HG02885 (cell line): ENCODE data around the gene PPP1R37.

Source experiments
- ATAC-seq: cut with Tn5 transposase; IDR thresholded peaks from one replicate; pipeline ENCODE4 v1.9.1; 2021; ENCODE audit warnings: mild to moderate bottlenecking; ENCODE audit not compliant: unreplicated experiment, poor library complexity

The PPP1R37 gene

DNA sequence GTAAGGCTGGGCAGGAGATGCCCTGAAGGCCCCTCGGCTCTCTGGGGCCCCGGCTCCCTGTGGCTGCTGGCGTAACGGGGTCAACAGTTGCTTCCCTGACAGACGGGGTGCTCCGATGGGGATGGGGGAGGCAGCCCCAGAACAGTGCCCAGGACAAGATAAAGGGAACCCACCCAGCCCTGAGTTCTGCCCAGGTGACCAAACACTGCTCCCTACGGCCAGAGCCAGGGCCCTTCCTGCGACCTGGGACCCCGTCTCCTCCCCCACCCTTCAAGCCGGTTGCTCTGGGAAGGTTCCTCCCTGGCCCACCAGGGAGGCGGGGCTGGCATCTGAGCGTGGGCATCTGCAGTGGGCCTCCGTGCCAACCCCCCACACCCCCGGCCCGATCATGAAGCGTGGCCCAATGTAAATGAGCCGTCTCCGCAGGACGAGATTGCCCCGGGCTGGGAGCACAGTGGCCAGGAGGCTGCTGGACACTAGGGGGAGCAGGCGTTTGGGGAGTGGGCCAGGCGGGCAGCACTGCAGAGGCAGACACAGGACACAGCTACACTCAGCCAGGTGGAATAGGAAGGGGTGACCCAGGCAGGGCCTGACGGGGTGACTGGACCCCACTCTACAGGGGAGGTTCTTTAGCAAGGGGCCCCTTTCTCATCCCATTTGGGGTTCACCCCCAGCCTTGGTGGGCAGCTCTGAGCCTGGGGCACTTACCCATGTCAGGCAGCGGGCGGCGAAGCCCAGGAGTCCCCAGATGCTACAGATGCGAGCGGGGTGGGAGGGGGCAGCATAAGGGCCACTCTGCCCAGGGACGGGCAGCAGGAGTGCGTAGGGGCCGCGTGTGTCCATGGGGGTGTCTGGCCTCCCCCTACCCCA lies 69.0 kb downstream of the PPP1R37 start:
- no peak for ATAC-seq

DNA sequence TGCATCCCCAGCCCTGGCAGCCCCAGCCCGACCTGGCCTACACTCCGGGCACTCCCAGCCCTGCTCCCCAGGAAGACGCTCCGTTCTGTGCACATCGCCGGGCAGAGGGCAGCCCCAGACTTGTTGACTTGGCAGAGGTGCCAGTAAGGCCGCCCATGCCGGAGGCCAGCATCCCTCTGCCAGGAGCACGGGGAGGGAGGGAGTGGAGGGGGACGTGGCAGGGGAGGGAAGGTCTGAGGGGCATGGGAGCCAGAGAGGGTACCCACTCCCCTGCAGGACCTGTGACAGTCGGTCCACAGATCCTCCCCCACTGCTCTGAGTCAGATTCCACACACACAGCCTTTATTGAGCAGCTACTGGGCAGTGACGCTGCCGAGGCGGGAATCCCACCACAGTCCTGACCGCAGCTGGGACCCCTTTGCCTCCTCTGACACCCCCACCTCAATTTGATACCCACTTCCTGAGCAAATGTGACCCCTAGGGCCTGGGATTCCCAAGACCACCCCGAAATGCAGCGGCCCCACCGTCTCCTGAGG lies 69.7 kb downstream of the PPP1R37 start:
- ATAC-seq: no peak

DNA sequence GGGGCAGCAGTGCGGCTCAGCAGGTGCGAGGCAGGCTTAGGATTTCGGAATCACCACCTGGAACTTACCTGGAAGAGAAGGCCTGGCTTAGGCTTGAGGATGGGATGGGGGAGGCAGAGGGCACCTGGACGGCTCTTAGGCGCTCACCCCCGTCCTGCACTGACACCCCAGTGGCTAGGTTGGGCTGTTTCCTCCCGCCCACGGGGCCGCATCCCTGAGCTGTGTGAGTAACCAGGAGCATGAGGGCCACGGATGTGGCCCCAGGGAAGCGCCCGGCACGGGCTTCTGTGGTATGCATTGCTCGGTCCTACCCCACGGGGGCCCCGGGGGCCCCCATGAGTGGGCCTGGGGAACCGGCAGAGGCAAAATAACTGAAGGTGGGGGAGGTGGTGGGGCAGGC lies 70.2 kb downstream of the PPP1R37 start:
- no peak for ATAC-seq

DNA sequence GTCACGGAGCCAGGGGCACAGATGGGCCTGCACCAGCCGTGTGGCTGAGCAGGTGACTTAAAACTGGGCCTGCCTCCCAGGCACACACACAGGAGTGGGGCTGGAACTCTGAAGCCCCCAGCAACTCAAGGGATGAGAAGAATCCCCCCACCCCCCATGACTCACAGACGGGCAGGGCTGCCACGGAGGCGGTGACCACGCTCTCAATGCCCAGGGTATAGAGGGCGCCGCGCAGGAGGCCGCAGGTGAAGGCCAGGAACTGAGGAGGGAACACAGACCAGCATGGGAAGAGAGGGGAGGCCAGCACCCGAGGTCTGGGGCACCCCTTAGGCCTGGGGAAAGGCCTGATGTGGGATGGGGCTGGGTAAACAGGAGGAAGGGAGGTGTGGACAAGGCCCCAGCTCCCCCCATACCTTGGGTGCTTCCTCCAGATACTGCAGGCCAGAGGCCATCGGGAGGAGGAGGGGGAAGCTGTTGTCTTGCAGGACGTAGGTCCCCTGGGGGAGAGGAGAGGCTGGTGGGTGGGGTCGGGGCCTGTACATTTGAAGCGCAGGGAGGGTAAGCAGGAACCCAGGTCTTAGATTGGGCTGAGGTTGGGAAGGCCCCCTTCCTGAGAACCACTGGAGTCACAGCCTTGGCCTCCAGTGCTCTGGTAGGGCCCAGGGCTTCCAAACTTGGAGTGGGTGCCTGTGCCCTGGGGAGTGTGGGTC lies 70.9 kb downstream of the PPP1R37 start:
- no peak for ATAC-seq

DNA sequence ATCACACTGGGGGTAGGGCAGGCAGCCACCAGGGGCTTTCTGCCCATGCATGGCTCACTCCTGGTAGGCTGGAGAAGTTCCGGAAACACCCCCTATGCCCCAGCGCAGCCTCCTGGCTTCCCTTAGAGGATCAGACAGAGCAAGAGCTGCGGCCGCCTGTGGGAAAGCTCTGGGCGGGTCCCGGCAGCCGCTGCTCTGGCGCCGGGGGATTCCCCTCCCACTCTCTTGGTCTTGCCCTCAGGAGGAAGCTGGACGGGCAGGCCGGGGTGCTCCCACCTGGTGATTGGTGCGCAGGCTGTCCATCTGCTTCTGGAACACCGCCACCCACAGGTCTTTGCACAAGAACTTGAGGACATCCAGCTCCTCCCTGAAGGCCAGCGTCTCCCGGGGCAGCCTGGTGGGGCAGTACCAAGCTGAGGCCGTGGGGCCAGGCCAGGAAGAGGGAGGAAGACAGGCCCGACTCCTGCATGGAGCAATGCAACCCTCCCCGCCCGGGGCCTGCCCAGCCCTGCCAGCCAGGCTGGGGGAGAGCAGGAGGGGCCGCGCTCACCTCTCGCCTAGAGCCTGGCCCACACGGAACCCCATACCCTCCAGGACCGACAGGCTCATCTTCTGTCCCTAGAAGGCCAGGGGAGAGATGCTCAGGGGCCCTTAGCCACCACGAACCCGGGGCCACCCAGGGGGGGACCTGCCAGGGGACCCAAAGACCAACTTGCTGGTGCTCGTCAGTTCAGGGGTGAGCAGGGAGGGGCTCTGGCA lies 71.8 kb downstream of the PPP1R37 start:
- ATAC-seq: peak; percentile 68

DNA sequence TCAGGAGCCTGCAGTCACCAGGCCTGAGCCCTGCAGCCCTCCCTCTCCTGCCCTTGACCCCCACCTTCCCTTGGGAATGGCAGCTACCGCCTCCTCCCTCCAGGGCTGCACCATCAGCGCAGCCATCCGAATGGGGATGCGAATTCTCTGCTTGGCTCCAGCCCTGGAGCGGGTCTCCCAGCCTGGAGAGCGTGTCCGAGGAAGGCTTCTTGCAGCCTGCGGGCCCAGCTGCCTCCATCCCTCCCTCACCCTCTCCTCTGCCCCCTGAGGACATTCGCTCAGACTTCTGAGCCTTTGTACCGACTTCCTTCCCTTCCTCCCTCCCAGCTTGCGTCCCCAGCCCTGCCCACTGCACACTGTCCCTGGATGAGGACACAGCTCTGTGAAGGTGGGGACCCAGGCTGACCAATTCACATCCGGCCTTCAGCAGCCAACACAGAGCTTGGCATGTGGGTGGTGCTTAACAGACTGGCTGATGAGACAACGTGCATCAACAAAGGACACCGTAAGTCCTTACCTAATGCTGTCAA lies 73.8 kb downstream of the PPP1R37 start:
- no peak for ATAC-seq

DNA sequence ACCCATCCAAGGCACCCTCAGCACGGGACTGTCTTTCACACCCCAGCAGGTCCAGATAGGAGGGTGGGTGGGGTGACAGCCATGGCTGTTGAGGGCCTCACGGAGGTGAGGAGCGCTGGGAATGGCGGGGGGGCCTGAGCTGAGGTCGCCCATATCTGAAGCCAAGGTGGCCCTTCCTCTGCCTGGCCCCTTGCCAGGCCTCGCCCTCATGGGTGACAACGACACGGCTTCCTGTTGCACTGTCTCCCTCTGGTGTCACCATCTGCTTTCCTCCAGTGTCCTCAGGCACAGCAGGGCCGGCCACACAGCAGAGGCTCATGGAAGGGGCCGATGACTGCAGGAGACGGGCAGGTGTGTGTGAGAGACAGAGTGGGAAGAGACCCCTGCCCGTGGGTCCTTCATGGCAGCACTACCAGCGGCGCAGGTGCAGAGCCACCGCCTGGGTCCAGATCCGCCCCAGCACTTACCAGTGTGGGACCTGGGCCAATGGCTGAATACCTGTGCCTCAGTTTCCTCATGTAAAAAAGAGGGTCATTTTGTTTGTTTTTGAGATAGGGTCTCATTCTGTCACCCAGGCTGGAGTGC lies 75.9 kb downstream of the PPP1R37 start:
- ATAC-seq: no peak

DNA sequence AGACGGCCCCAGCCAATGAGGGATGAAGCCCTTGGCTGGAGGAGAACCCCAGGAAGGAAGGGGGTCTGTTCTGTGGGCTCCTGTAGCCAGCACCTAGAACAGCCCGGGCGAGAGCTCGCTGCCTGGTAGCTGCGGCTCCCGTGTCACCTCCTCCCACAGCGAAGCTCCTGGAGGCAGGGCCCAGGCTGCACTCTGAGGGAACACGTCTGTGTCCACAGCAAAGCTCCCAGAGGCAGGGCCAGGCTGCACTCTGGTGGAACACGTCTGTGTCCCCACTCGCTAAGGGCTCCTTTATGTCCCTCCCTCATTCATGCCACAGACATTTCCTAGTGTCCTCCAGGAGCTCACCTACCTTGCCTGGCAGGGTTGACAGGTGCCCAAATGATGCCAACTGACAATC lies 76.6 kb downstream of the PPP1R37 start:
- no peak for ATAC-seq

DNA sequence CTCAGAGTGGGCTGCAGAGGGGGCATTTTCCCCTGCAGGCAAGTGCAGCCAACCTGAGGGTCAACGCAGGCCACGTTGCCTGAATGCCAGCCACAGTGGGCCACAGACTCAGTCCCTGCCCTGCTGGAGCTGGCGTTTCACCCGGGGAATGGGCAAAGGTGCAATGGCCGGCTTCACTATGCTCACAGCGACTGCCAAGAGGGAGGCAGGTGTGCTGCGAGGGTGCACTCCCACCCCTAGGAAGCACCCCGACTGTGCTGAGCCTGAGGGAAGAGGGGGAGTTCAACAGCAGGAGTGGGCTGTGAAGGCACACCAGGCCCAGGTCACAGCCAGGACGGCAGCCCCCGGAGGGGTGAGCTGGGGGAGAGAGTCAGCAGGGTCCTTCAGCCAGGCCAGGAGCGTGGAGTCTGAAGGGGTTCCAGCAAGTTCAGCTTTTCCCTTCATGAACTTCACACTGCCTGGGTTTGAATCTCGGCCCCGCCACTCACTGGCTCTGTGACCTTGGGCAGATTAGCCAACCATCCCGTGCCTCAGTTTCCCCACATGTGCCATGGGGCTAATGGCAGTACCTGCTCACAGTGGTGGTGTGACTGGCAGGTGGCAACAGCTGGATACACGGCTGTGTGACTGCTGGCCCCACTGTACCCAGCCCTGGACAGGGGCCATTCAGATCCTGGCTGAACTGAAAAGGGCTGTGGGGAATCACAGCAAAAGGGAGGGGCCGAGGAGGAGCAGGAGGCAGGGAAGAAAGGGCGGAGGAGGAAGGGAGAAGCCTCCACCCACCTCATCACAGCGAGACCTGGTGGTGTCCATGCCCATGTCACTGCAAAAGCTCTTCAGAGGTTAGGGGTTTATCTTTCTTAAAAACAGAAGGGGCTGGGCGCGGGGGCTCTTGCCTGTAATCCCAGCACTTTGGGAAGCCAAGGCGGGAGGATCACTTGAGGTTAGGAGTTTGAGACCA lies 77.4 kb downstream of the PPP1R37 start:
- no peak for ATAC-seq

DNA sequence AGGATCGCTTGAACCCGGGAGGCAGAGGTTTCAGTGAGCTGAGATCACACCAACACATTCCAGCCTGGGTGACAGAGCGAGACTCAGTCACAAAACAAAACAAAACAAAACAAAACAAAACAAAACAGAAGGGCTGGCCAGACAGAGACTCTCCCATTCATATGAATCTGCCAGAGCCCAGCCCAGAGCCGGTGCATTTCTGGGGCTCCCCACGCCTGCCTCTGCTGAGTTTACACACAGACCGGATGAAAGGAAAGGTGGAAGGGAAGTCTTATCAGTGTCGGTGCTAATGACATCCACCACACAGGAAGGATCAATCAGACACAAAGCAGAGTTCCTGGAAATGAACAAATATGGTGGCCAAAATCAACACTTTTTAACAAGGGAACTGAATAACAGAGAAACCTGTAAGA lies 78.2 kb downstream of the PPP1R37 start:
- no peak for ATAC-seq

DNA sequence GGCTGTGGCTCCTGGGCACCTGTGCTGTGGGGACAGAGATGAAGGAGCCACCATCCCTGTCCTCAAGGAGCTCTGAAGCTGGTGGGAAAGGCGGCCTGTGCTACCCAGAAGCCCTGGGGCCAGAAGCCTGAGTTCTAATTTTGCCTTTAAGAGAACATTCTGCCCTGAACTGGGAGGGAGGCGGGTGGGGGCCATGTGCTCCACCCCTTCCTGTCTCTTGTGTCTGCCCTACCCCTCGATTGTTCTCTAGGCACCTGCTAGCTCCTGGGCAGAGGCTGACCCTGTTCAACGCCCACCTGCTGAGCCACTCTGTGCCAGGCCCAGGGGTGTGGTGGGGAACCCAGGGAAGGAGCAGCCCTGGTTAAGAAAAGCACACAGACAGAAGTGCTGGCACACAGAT lies 79.2 kb downstream of the PPP1R37 start:
- no peak for ATAC-seq

DNA sequence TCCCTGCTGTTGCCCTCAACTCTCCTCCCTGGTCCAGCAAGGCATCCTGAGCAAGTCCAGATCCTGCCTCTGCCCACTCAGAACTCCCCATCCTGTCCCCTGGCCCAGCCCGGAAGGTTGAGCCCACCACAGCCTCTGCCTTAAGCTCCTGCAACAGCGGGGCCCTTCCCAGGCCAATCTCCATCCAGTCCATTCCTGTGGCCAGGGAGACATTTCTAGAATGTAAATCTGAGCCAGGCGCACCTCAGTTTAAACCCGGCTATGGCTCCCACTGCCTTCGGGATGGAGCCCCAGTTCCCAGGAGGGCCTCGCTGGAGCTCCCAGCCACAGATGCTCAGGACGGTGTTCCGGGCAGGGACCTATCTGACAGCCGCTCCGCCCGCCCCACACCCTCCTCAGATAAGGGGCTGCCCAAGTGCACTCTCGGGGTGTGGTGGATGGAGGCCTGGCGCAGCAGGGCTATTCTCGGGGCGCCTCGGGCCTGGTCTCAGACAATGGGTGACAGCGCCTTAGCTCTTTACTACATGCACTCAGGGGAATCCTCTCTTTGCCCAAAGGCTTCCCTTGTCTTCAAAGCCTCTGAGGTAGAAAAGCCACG lies 79.7 kb downstream of the PPP1R37 start:
- ATAC-seq: no peak

DNA sequence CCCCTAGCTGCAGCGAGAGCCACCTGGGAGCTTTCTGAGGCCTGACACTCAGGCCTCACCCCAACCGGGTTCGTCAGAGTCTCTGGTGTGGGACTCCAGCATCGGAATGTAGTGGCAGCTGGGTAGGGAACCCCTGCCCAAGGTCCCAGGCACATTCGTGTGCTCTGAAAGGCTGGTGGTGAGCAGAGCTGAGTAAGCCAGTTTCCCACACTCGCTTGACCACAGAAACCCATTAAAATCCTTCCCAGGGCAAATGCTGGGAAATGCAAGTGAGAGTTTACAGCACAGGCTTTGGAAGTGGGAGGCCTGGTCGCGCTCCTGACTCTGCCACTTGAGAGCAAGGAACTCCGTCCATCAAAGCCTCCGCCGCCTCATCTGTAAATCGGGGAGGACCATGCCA lies 80.8 kb downstream of the PPP1R37 start:
- no peak for ATAC-seq

DNA sequence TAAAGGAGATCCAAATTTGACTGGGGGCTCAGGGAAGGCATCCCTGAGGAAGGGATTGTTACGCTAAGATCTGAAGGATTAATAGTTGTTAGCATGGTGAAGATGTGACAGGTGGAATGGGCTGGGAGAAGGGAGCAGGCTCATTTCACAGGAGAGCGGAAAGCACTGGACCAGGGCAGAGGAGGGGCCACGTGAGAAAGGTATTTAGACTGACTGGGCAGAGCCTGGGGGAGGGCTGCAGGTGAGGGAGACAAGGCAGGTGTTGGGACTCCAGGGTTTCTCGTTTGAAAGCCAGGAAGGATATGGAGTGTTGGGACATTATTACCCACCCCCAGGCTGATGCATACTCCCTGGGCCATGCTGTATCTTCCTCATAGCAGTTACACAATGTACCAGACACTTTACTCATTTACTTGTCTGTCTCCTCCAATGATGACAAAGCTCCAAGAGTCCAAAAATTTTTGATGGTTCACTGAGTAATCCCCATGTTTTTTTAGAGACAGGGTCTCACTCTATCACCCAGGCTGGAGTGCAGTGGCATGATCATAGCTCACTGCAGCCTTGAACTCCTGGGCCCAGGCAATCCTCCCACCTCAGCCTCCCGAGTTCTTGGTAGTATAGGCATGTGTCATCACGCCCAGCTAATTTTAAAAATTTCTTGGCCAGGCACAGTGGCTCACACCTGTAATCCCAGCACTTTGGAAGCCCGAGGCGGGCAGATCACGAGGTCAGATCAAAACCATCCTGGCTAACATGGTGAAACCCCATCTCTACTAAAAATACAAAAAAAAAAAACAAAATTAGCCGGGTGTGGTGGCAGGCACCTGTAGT lies 82.8 kb downstream of the PPP1R37 start:
- no peak for ATAC-seq

DNA sequence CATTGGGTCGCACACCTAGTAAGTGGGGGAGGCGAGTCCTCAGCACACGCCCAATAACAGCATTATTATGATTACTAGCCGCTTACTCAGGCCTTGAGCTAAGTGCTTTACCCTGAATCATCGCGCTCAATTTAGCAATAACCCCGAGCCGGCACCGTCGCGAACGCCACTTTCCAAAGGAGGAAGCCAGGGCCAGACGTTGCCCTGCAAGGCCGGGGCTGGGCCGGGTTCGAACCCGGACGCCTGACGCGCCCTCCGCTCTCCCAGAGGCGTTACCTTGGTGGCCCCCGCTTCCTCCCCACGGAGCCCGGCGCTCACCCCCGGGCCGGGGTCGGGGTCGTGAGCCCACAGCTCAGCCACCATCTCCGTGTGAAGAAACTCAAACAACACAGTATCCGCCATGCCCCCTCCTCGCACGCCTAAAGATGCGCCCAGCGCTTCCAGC lies 84.9 kb downstream of the PPP1R37 start, which contains the start of gene TRAPPC6A:
Gene TRAPPC6A, minus strand, starts transcription at position 421 of the 445 bp plus-strand sequence. Its CDS starts 19 bp downstream, at position 402.
- ATAC-seq: peak; percentile 2

DNA sequence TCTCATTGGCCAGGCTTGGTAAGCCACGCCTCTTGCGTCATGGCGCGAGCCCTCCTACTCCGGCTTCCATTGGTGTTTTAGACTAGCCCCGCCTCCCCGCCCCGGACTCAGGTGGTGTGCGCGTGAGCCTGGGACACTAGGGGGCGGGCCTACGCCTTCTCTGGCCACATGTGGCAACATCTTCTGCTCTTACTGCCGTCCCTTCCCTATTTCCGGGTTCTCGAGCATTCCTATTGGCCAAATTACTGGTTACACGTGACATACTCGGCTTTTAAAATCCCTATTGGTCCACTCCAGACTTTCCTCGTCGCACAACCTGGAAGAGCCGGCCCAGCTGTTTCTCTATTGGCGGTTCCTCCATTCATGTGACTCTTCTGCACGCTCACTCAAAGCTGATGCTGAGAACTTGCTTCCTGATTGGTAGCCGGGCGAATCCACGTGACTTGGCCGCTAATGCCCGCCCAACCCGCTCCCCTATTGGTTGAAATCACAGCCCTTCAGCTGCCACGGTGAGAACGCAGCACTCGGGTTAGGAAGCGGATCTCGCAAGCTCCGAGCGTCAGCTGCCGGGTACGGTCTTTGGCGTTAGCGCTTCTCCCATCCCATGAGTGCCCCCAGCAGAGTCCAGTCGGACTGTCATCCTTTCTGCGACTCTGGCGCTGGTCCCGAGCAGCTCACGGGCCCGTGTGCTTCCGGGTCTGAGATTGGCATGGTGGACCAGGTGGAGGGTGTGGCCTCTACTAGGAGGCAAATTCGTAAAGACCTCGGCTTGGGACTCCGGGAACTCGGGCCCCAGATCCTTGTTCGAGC lies 85.5 kb downstream of the PPP1R37 start, which contains the start of gene BLOC1S3:
Gene BLOC1S3, plus strand, starts transcription at position 523 of the 810 bp plus-strand sequence. CDS start 513 bp downstream, outside the sequence.
- peak; percentile 83 for ATAC-seq
